Measurements from ENCODE around the gene CGB1. TPM values are rescaled to one million over a fixed set of nuclear protein-coding genes. Genes with fewer than 3 reads are reported as not detected.
A peak's percentile ranks its signal among the peaks of the same experiment; 100 is the strongest.

CGB1 gene
- total RNA-seq, 1 donor from 2014 or later: not detected

DNA sequence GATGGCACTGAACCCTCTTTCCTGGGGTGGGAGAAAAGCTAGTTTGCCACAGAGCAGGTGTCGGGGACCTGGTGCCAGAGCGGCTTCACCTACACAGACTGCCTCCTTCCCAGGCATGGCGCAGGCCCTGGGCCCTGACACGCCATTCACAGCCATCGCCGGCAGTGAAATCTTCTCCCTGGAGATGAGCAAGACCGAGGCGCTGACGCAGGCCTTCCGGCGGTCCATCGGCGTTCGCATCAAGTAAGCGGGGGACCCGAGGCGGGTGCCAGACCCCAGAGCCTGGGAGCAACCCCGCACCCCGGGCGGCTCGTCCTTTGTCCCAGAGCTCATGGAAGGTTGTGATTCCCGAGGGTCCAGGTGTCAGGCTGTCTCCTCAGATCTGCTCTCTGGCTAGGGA is 29.8 kb downstream of the CGB1 start:
- TF ChIP-seq, protein P1, sequence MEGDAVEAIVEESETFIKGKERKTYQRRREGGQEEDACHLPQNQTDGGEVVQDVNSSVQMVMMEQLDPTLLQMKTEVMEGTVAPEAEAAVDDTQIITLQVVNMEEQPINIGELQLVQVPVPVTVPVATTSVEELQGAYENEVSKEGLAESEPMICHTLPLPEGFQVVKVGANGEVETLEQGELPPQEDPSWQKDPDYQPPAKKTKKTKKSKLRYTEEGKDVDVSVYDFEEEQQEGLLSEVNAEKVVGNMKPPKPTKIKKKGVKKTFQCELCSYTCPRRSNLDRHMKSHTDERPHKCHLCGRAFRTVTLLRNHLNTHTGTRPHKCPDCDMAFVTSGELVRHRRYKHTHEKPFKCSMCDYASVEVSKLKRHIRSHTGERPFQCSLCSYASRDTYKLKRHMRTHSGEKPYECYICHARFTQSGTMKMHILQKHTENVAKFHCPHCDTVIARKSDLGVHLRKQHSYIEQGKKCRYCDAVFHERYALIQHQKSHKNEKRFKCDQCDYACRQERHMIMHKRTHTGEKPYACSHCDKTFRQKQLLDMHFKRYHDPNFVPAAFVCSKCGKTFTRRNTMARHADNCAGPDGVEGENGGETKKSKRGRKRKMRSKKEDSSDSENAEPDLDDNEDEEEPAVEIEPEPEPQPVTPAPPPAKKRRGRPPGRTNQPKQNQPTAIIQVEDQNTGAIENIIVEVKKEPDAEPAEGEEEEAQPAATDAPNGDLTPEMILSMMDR (conservative IDR thresholded peaks at IDR 0.05; ENCODE audit: low read depth, low read length): no peak
- H3K4me3 ChIP-seq (ENCODE audit: low read depth, low read length): no peak overlapping the region
- no peak for DNase-seq (ENCODE audit: low read depth)

DNA sequence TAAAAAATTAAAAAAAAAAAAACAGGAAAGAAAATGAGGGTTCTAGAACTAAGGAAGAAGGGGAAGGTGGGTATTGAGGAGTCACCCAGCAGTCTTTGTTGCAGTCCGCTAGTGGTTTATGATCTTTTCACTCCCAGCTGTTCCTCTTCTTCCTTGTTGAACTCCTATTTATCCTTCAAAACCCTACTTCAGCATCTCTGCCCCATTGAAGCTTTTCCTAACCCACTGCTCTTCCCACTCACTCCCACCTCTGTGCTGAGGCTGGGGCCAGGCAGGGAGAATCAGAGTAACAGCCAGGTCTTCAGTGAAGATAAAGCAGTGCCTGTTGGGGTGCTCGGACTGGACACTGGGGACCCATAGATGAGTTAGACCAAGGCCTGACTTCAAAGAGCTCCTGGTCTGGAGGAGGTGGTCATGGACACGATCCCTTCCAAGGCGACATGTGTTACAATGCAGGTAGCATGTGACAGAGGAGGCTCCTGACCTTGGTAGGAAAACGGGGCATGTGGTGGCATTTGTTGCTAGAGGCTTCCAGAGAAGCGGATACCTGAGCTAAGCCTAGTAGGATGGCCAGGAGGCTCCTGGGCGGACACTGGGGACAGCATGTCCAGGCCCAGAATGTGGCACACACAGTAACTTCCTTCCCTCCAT is 31.6 kb downstream of the CGB1 start:
- TF ChIP-seq, protein P1 (conservative IDR thresholded peaks at IDR 0.05; ENCODE audit: low read depth, low read length): no peak
- DNase-seq (ENCODE audit: low read depth): no peak
- H3K4me3 ChIP-seq (ENCODE audit: low read depth, low read length): no peak overlapping the region

DNA sequence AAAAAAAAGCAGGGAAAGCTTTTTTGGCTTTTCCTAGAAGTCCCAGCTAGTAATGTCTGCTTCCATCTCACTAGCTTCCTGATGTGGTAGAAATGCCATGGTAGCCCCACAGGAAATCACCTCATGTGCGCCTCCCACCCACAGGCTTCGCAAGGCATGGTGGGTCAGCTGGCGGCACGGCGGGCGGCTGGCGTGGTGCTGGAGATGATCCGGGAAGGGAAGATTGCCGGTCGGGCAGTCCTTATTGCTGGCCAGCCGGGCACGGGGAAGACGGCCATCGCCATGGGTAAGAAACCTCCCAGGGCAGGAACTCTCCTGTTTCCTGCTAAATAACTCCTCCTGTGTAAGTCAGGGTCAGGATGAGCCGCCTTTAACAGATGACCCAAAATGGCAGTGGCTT is 32.6 kb downstream of the CGB1 start:
- H3K4me3 ChIP-seq (ENCODE audit: low read depth, low read length): no peak overlapping the region
- TF ChIP-seq, protein P1 (conservative IDR thresholded peaks at IDR 0.05; ENCODE audit: low read depth, low read length): no peak
- DNase-seq (ENCODE audit: low read depth): no peak

DNA sequence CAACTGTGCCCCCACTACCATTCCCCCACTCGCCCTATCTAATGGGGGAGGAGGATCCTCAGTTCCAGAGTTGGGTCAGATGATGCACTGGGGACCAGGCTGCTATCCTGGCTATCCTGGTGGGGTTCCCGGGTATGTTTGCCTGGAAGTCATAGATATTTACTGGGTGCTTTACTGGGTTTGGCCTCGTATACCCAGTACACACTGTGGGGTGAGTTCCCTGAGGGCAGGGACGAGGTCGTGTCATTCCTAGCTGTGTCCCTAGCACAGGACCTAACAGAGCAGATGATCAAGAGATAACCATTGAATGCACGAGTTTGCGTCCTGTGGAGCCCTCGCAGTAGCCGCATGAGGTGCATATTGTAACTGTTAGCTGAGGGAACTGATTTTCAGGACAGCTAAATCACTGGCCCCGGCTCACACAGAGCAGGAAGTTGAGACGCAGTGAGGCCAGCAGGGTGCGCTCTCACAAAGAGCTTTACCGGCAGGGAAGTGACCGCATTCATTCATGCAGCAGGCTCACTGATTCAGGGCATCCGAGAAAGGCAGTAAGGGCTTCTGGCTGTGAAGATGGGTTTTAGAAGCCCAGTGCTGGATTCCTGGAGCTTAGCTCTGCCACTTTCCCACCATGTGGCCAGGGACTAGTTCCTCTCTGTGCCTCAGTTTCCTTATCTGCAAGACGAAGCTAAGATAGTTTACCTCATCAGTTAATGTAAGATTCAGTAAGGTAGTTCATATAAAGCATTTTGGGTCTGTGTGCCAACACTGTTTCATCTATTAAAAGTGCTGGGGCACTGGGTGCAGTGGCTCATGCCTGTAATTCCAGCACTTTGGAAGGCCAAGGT is 37.0 kb downstream of the CGB1 start:
- H3K4me3 ChIP-seq (ENCODE audit: low read depth, low read length): no peak overlapping the region
- no peak for DNase-seq (ENCODE audit: low read depth)
- TF ChIP-seq, protein P1 (conservative IDR thresholded peaks at IDR 0.05; ENCODE audit: low read depth, low read length): peak; percentile 80

DNA sequence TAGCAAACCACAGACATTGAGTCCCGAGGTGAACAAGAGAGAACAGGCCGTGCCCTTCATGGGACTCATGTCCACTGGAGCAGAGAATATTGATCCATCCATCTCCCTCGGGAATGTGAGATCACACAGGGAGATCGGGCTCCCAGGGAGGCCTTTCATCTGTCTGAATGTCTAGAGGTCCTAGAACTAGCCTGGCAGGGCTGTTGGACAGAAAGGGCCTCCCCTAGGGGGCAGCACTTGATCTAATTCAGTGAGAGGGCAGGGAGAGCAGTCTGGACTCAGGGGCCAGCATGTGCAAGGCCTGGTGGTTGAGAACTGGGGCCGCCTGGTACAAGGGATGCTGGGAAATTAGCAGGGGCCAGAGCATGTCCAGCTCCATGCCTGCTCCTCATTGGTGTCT is 38.7 kb downstream of the CGB1 start:
- DNase-seq (ENCODE audit: low read depth): no peak
- H3K4me3 ChIP-seq (ENCODE audit: low read depth, low read length): no peak overlapping the region
- TF ChIP-seq, protein P1 (conservative IDR thresholded peaks at IDR 0.05; ENCODE audit: low read depth, low read length): peak; percentile 73

DNA sequence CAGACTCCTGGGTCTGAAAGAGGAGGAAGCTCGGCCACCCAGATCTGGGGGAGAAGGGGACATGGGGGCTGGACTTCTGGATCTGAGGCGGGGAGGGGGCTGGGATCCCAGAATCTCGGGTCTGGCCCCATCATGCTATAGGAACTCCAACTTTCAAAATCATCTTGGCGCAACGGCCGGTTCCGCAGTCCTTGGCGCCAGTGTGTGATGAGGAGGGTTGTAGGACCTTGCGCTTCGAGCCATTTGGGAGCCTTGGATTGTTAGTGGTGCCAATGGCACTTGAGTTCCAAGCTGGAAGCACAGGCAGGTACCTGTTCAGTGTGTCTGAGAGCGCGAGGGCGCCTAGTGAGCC is 42.7 kb downstream of the CGB1 start:
- DNase-seq (ENCODE audit: low read depth): no peak
- TF ChIP-seq, protein P1 (conservative IDR thresholded peaks at IDR 0.05; ENCODE audit: low read depth, low read length): no peak

More for the DNA sequence above, 42.7 kb downstream of the CGB1 start:
- peak overlapping the region; percentile 82 for H3K4me3 ChIP-seq (ENCODE audit: low read depth, low read length)

Measured in epithelial cell of proximal tubule (primary cell).